Measurements from ENCODE around the gene OPCML. TPM values are rescaled to one million over a fixed set of nuclear protein-coding genes. Genes with fewer than 3 reads are reported as not detected.

OPCML gene
- total RNA-seq, 1 experiment from 2014 or later, result not detected

GRCh38 chr11:132944569-132944944 is 587.7 kb downstream of the OPCML start:
- TF ChIP-seq CTCF (IDR thresholded peaks at IDR 0.05; ENCODE audit: insufficient read depth in 1 of 2, low read depth in 1 of 2, low read length in 1 of 2, severe bottlenecking in 1 of 2, unreplicated experiment in 1 of 2), result no peak
- Mint-ChIP-seq H3K36me3 (ENCODE audit: insufficient read depth, unreplicated experiment) (no peaks in the 10 kb centered on the region), H3K4me3 (ENCODE audit: unreplicated experiment) (no peak overlapping the region), H3K4me1 (ENCODE audit: low read depth, unreplicated experiment) (no peaks in the 10 kb centered on the region), H3K9me3 (ENCODE audit: unreplicated experiment) (peaks cover 4% of the 10 kb centered on the region), H3K27me3 (ENCODE audit: insufficient read depth, unreplicated experiment) (peaks cover 10% of the 10 kb centered on the region), H3K27ac (ENCODE audit: unreplicated experiment) (no peak overlapping the region)
- Histone ChIP-seq H3K27me3 (replicated peaks; ENCODE audit: control insufficient read depth, insufficient read depth, low read length) (no peaks in the 10 kb centered on the region), H3K4me3 (ENCODE audit: low read depth, low read length) (no peak overlapping the region), H3K36me3 (ENCODE audit: control insufficient read depth, insufficient read depth, low read length) (no peaks in the 10 kb centered on the region), H3K9me3 (no peaks in the 10 kb centered on the region), H3K4me1 (no peaks in the 10 kb centered on the region)
- intact Hi-C loops (cut with micrococcal nuclease; ENCODE audit: unreplicated experiment), result no loop called here
- ChIA-PET CTCF (no interaction called here), POLR2A (no interaction called here)
- DNase-seq, result no peak
- no TSS peak for BruUV-seq (replicated peaks)

GRCh38 chr11:132943706-132944568 is 588.4 kb downstream of the OPCML start:
- Mint-ChIP-seq H3K4me1 (ENCODE audit: low read depth, unreplicated experiment) (no peaks in the 10 kb centered on the region), H3K27ac (ENCODE audit: unreplicated experiment) (no peak overlapping the region), H3K4me3 (ENCODE audit: unreplicated experiment) (no peak overlapping the region), H3K27me3 (ENCODE audit: insufficient read depth, unreplicated experiment) (peaks cover 7% of the 10 kb centered on the region), H3K9me3 (ENCODE audit: unreplicated experiment) (no peaks in the 10 kb centered on the region), H3K36me3 (ENCODE audit: insufficient read depth, unreplicated experiment) (no peaks in the 10 kb centered on the region)
- ChIA-PET CTCF (no interaction called here), POLR2A (no interaction called here)
- Histone ChIP-seq H3K36me3 (ENCODE audit: control insufficient read depth, insufficient read depth, low read length) (no peaks in the 10 kb centered on the region), H3K4me1 (no peaks in the 10 kb centered on the region), H3K27me3 (replicated peaks; ENCODE audit: control insufficient read depth, insufficient read depth, low read length) (no peaks in the 10 kb centered on the region), H3K9me3 (no peaks in the 10 kb centered on the region), H3K4me3 (ENCODE audit: low read depth, low read length) (no peak overlapping the region)
- no TSS peak for BruUV-seq (replicated peaks)
- DNase-seq, result no peak
- intact Hi-C loops (cut with micrococcal nuclease; ENCODE audit: unreplicated experiment), result no loop called here
- TF ChIP-seq CTCF (IDR thresholded peaks at IDR 0.05; ENCODE audit: insufficient read depth in 1 of 2, low read depth in 1 of 2, low read length in 1 of 2, severe bottlenecking in 1 of 2, unreplicated experiment in 1 of 2), result no peak

- no peaks in the 10 kb centered on the region for H3K36me3 ChIP-seq (ENCODE audit: control insufficient read depth, insufficient read depth, low read length)
- Mint-ChIP-seq H3K9me3 (ENCODE audit: unreplicated experiment) (no peaks in the 10 kb centered on the region), H3K27me3 (ENCODE audit: insufficient read depth, unreplicated experiment) (peaks cover 7% of the 10 kb centered on the region), H3K36me3 (ENCODE audit: insufficient read depth, unreplicated experiment) (no peaks in the 10 kb centered on the region), H3K4me3 (ENCODE audit: unreplicated experiment) (no peak overlapping the region), H3K4me1 (ENCODE audit: low read depth, unreplicated experiment) (no peaks in the 10 kb centered on the region), H3K27ac (ENCODE audit: unreplicated experiment) (no peak overlapping the region)
- H3K9me3 ChIP-seq, result no peaks in the 10 kb centered on the region
- CTCF ChIA-PET, result no interaction called here
- BruUV-seq (replicated peaks), result no TSS peak
- no peak for TF ChIP-seq CTCF (IDR thresholded peaks at IDR 0.05; ENCODE audit: insufficient read depth in 1 of 2, low read depth in 1 of 2, low read length in 1 of 2, severe bottlenecking in 1 of 2, unreplicated experiment in 1 of 2)
- DNase-seq, result no peak
- no peaks in the 10 kb centered on the region for H3K4me1 ChIP-seq
- no peaks in the 10 kb centered on the region for H3K27me3 ChIP-seq (replicated peaks; ENCODE audit: control insufficient read depth, insufficient read depth, low read length)
- intact Hi-C loops (cut with micrococcal nuclease; ENCODE audit: unreplicated experiment), result no loop called here
- POLR2A ChIA-PET, result no interaction called here
- H3K4me3 ChIP-seq (ENCODE audit: low read depth, low read length), result no peak overlapping the region
Measured at GRCh38 chr11:132943357-132943705, 589.0 kb downstream of the OPCML start.
